A673 (cell line): ENCODE data around the gene AGGF1.

Experiments used
- EZH2 ChIP-seq: fragments of 200-600 bp; sonication (generic); IDR thresholded peaks from 2 replicates; pipeline ENCODE4 v1.6.1; 2017; ENCODE audit warnings: borderline replicate concordance, low read depth, mild to moderate bottlenecking, mixed read lengths, antibody characterized with exemption, low read length; ENCODE audit not compliant: poor library complexity, severe bottlenecking
- TF ChIP-seq, protein P1 (sequence below): fragments of 300-800, 200-600 bp; sonication (generic); conservative IDR thresholded peaks from 2 replicates; pipeline ENCODE4 v1.5.1; 2017; ENCODE audit warnings: low read depth, mild to moderate bottlenecking, antibody characterized with exemption, low read length, moderate library complexity, mixed read lengths

DNA sequence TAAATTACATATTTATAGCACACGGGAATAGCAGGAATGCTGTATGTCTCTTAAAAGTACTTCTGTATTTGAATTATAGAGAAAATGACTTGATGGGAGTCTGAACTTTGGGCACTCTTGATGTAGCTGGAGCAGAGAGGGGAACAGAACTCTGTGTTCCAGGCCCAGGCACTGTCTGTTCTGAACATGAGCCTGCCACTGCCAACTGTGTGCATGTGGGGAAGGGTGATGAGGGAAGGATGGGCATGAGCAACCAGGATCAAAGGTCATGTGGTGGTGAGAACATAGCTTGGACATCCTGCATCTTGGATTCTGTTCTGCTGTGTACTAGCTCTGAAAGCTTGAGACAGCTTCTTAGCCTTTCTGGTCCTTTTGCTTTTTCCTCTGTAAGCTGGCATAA, 73.3 kb downstream of the AGGF1 start:
- TF ChIP-seq, protein P1, sequence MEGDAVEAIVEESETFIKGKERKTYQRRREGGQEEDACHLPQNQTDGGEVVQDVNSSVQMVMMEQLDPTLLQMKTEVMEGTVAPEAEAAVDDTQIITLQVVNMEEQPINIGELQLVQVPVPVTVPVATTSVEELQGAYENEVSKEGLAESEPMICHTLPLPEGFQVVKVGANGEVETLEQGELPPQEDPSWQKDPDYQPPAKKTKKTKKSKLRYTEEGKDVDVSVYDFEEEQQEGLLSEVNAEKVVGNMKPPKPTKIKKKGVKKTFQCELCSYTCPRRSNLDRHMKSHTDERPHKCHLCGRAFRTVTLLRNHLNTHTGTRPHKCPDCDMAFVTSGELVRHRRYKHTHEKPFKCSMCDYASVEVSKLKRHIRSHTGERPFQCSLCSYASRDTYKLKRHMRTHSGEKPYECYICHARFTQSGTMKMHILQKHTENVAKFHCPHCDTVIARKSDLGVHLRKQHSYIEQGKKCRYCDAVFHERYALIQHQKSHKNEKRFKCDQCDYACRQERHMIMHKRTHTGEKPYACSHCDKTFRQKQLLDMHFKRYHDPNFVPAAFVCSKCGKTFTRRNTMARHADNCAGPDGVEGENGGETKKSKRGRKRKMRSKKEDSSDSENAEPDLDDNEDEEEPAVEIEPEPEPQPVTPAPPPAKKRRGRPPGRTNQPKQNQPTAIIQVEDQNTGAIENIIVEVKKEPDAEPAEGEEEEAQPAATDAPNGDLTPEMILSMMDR = no peak
- no peak for TF ChIP-seq EZH2
